SK-N-SH (cell line): ENCODE data around the gene PRADC1. TPM values are rescaled to one million over a fixed set of nuclear protein-coding genes. Genes with fewer than 3 reads are reported as not detected.

ENCODE experiments used
- CTCF ChIA-PET: fragments of 300-600, 350-600 bp; formaldehyde crosslinking; extraction: SDS; loops from one replicate; lab custom pipeline; 2021; lab: Yijun Ruan, JAX
- POLR2A ChIA-PET: fragments of 350-600 bp; sonication (Branson Sonifier 250); formaldehyde crosslinking; extraction: SDS; loops from one replicate; lab custom pipeline; 2020; ENCODE audit warnings: antibody characterized with exemption, inconsistent platforms; lab: Yijun Ruan, JAX
- DNase-seq: peaks from one replicate; pipeline ENCODE4 v3.0.0; 2012
- H2AFZ ChIP-seq: fragments of 200-600 bp; sonication (generic); 2 replicates; pipeline ENCODE4 v1.8.1; 2016; ENCODE audit warnings: antibody characterized with exemption, mild to moderate bottlenecking, low read depth
- H3F3A ChIP-seq: fragments of 200-600 bp; sonication (generic); replicated peaks from 2 replicates; pipeline ENCODE3; 2016; ENCODE audit warnings: antibody characterized with exemption, mild to moderate bottlenecking; ENCODE audit not compliant: insufficient read depth
- H3K27ac ChIP-seq, 2 experiments: fragments of 200-500 bp in 1 of 2; fragments of 200-600 bp in 1 of 2; sonication (Bioruptor generic) in 1 of 2; sonication (generic), shearing (Covaris generic) in 1 of 2; 2 replicates each; pipeline versions ENCODE4 v1.5.1 to v1.6.1; 2014 to 2016; ENCODE audit warnings: low read depth in 2 of 2, inconsistent platforms in 1 of 2, low read length in 1 of 2, mild to moderate bottlenecking in 1 of 2, mixed read lengths in 1 of 2
- H3K27me3 ChIP-seq: fragments of 200-600 bp; sonication (generic), shearing (Covaris generic); 2 replicates; pipeline ENCODE4 v1.6.1; 2016; ENCODE audit warnings: mixed run types; ENCODE audit not compliant: insufficient read depth
- H3K36me3 ChIP-seq, 2 experiments: fragments of 200-500 bp in 1 of 2; fragments of 200-600 bp in 1 of 2; sonication (Bioruptor generic) in 1 of 2; sonication (generic) in 1 of 2; replicated peaks in 1 of 2; 2 replicates each; pipeline versions ENCODE3 to v1.5.1; 2014 to 2016; ENCODE audit warnings: low read length in 1 of 2, mild to moderate bottlenecking in 1 of 2; ENCODE audit not compliant: insufficient read depth in 2 of 2, control insufficient read depth in 1 of 2
- H3K4me1 ChIP-seq, 2 experiments: fragments of 200-500 bp in 1 of 2; fragments of 200-600 bp in 1 of 2; sonication (Bioruptor generic) in 1 of 2; sonication (generic), shearing (Covaris generic) in 1 of 2; 2 replicates each; pipeline versions ENCODE4 v1.5.1 to v1.6.1; 2014 to 2016; ENCODE audit warnings: low read depth in 1 of 2, low read length in 1 of 2, mixed run types in 1 of 2; ENCODE audit not compliant: insufficient read depth in 2 of 2, control insufficient read depth in 1 of 2
- H3K4me2 ChIP-seq: fragments of 200-600 bp; sonication (generic), shearing (Covaris generic); 2 replicates; pipeline ENCODE4 v1.6.1; 2017; ENCODE audit warnings: mixed run types
- H3K4me3 ChIP-seq, 2 experiments: fragments of 200-500 bp in 1 of 2; fragments of 200-600 bp in 1 of 2; sonication (Bioruptor generic) in 1 of 2; sonication (generic), shearing (Covaris generic) in 1 of 2; 2 replicates each; pipeline versions ENCODE4 v1.5.1 to v1.8.1; 2014 to 2016; ENCODE audit warnings: low read depth in 2 of 2, inconsistent platforms in 1 of 2, low read length in 1 of 2, mild to moderate bottlenecking in 1 of 2, mixed read lengths in 1 of 2, moderate library complexity in 1 of 2
- H3K79me2 ChIP-seq: fragments of 200-600 bp; sonication (generic); 2 replicates; pipeline ENCODE4 v1.8.1; 2017; ENCODE audit warnings: mild to moderate bottlenecking; ENCODE audit not compliant: insufficient read depth
- H3K9ac ChIP-seq: fragments of 200-600 bp; sonication (generic); 2 replicates; pipeline ENCODE4 v1.6.1; 2017; ENCODE audit warnings: mixed run types
- H3K9me2 ChIP-seq: fragments of 200-600 bp; sonication (generic); 2 replicates; pipeline ENCODE4 v1.6.1; 2017; ENCODE audit warnings: mixed run types
- H3K9me3 ChIP-seq: fragments of 200-600 bp; sonication (generic); 2 replicates; pipeline ENCODE4 v1.6.1; 2017; ENCODE audit warnings: mixed run types, mild to moderate bottlenecking, moderate library complexity
- H4K20me1 ChIP-seq: fragments of 200-600 bp; sonication (generic); 2 replicates; pipeline ENCODE4 v1.6.1; 2017; ENCODE audit warnings: mild to moderate bottlenecking, mixed run types; ENCODE audit not compliant: insufficient read depth
- CHD2 ChIP-seq: fragments of 150-350 bp; IDR thresholded peaks from 2 replicates; pipeline ENCODE4 v1.6.1; 2018; ENCODE audit warnings: low read length; ENCODE audit not compliant: partially characterized antibody
- EP300 ChIP-seq, 2 experiments: IDR thresholded peaks; 2 replicates each; pipeline versions ENCODE4 v1.4.0 to v1.6.1; 2012; ENCODE audit warnings: borderline replicate concordance in 1 of 2, low read depth in 1 of 2, low read length in 1 of 2
- EZH2phosphoT487 ChIP-seq: fragments of 200-600 bp; sonication (generic); IDR thresholded peaks from 2 replicates; pipeline ENCODE4 v1.6.1; 2017; ENCODE audit warnings: low read depth, mixed run types, mild to moderate bottlenecking, antibody characterized with exemption, moderate library complexity, borderline replicate concordance
- FOSL2 ChIP-seq: IDR thresholded peaks from 2 replicates; pipeline ENCODE4 v1.4.0; 2012; ENCODE audit warnings: low read depth, mild to moderate bottlenecking, moderate library complexity, borderline replicate concordance
- GABPA ChIP-seq: IDR thresholded peaks from 2 replicates; pipeline ENCODE4 v1.4.0; 2012; ENCODE audit warnings: low read depth, mild to moderate bottlenecking
- MEF2A ChIP-seq: IDR thresholded peaks from 2 replicates; pipeline ENCODE4 v1.4.0; 2012; ENCODE audit warnings: low read depth, borderline replicate concordance
- MXI1 ChIP-seq: IDR thresholded peaks from 2 replicates; pipeline ENCODE4 v1.6.1; 2012; ENCODE audit warnings: mild to moderate bottlenecking, low read depth, low read length, improper control_type of control experiment
- PBX3 ChIP-seq: IDR thresholded peaks from 2 replicates; pipeline ENCODE4; 2012
- POLR2AphosphoS5 ChIP-seq: IDR thresholded peaks from 2 replicates; pipeline ENCODE4 v1.6.1; 2012; ENCODE audit warnings: low read depth, low read length
- RFX5 ChIP-seq: IDR thresholded peaks from 2 replicates; pipeline ENCODE4 v1.6.1; 2012; ENCODE audit warnings: mild to moderate bottlenecking, improper control_type of control experiment, low read length
- RXRA ChIP-seq: IDR thresholded peaks from 2 replicates; pipeline ENCODE4 v1.4.0; 2012; ENCODE audit warnings: low read depth, mild to moderate bottlenecking, borderline replicate concordance
- SIN3A ChIP-seq: IDR thresholded peaks from 2 replicates; pipeline ENCODE4 v1.6.1; 2012; ENCODE audit warnings: low read depth, mild to moderate bottlenecking, low read length, moderate library complexity, borderline replicate concordance
- TCF12 ChIP-seq: IDR thresholded peaks from 2 replicates; pipeline ENCODE4 v1.4.0; 2012
- YY1 ChIP-seq: IDR thresholded peaks from 2 replicates; pipeline ENCODE4 v1.4.0; 2012; ENCODE audit warnings: low read depth, mild to moderate bottlenecking
- ZBTB33 ChIP-seq: IDR thresholded peaks from 2 replicates; pipeline ENCODE4 v1.4.0; 2012; ENCODE audit warnings: low read depth, borderline replicate concordance
- WGBS: methylation state at CpG from one replicate; pipeline ENCODE4 v1.1.6; 2017; ENCODE audit warnings: low lambda C conversion rate; 5-methylcytosine and 5-hydroxymethylcytosine counted together
- polyA plus RNA-seq, 3 experiments: library from polyadenylated mRNA; depleted of rRNA; stranded (reverse); fragments of >200 nt; gene quantifications; 2 replicates each; pipeline ENCODE4 v1.2.3, GENCODE V29; 2012

PRADC1 gene
- polyA plus RNA-seq, 1 of the 3 experiments (the other 2 are of a cell fraction): 8.5 TPM

GRCh38 chr2:73225513-73226360 lies 7.3 kb downstream of the PRADC1 start:
- no peak for TF ChIP-seq RFX5
- no peak for TF ChIP-seq POLR2AphosphoS5
- TF ChIP-seq FOSL2: no peak
- no peak for TF ChIP-seq MEF2A
- no peak for TF ChIP-seq RXRA
- no peak for TF ChIP-seq YY1
- TF ChIP-seq ZBTB33: no peak
- TF ChIP-seq MXI1: no peak
- no peak for TF ChIP-seq PBX3
- ChIA-PET POLR2A (no interaction called here), CTCF (interaction anchor here (1.3 to 2.4 kb wide), 2 partner anchors 13 to 48 kb away, joined by 5 to 11 read pairs; no protein-coding TSS in a partner anchor)
- Histone ChIP-seq H4K20me1 (no peaks in the 10 kb centered on the region), H3K9me2 (no peaks in the 10 kb centered on the region), H3K27me3 (no peaks in the 10 kb centered on the region), H3K4me1 (no peaks in the 10 kb centered on the region), H3K27ac (no peak overlapping the region), H3K79me2 (no peaks in the 10 kb centered on the region), H3K36me3 (peaks cover 13 to 45% of the 10 kb centered on the region in 2 experiments), H3K4me2 (no peak overlapping the region), H3K9ac (no peak overlapping the region), H2AFZ (no peak overlapping the region), H3K4me3 (no peak overlapping the region), H3K9me3 (no peaks in the 10 kb centered on the region), H3F3A (no peaks in the 10 kb centered on the region)
- 97% methylated on average over 8 of the region's 9 CpGs for WGBS
- DNase-seq: no peak

GRCh38 chr2:73223821-73224220 lies 9.2 kb downstream of the PRADC1 start:
- Histone ChIP-seq H3K4me2 (no peak overlapping the region), H3K9me3 (no peaks in the 10 kb centered on the region), H2AFZ (no peak overlapping the region), H3K79me2 (peaks cover 6% of the 10 kb centered on the region; the same call in 1 of the 2 replicates), H3K9ac (no peak overlapping the region), H3K9me2 (no peaks in the 10 kb centered on the region), H3K36me3 (peaks cover 13 to 48% of the 10 kb centered on the region in 2 experiments), H3F3A (no peaks in the 10 kb centered on the region), H3K27ac (no peak overlapping the region), H3K4me1 (no peaks in the 10 kb centered on the region), H4K20me1 (no peaks in the 10 kb centered on the region), H3K4me3 (no peak overlapping the region), H3K27me3 (no peaks in the 10 kb centered on the region)
- TF ChIP-seq EZH2phosphoT487: no peak
- TF ChIP-seq CHD2: no peak
- TF ChIP-seq TCF12: no peak
- TF ChIP-seq SIN3A: no peak
- TF ChIP-seq EP300 (IDR thresholded peaks at IDR 0.05; ENCODE audit: borderline replicate concordance in 1 of 2, low read depth in 1 of 2, low read length in 1 of 2): no peak
- TF ChIP-seq RFX5: no peak
- no peak for TF ChIP-seq YY1
- no peak for TF ChIP-seq GABPA
- TF ChIP-seq MEF2A: no peak
- ChIA-PET CTCF (interaction anchor here (1.1 to 4.6 kb wide), 3 partner anchors 11 to 60 kb away, joined by 3 to 17 read pairs (median 11); no protein-coding TSS in a partner anchor), POLR2A (no interaction called here)
- 90% methylated on average over 4 of the region's 4 CpGs for WGBS
- DNase-seq: no peak
